Kasumi-1 (cell line): ENCODE results near the gene SNTG2.

Experiments used
- DNase-seq, 2 experiments: peaks; one replicate each; lab custom pipeline; 2025; lab: John Stamatoyannopoulos, UW

The SNTG2 gene

DNA sequence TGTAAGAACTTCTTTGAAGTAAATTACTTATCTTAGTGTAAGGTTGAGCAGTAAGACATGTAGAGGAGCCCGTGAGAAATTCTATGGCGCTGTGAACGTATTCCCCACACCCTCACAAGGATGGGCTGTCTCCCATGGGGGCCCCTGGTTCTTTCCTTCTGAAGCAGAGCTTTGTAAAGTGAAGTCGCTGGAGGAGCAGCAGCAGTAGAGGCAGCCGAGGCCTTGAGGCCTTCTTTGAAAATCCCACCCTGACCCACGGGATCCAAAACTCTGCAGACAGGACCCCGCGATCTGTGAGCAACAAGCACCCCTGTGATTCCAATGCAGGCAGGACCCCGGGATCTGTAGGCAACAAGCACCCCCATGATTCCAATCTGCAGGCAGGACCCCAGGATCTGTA is 23.8 kb upstream of the SNTG2 start:
- no peak for DNase-seq

DNA sequence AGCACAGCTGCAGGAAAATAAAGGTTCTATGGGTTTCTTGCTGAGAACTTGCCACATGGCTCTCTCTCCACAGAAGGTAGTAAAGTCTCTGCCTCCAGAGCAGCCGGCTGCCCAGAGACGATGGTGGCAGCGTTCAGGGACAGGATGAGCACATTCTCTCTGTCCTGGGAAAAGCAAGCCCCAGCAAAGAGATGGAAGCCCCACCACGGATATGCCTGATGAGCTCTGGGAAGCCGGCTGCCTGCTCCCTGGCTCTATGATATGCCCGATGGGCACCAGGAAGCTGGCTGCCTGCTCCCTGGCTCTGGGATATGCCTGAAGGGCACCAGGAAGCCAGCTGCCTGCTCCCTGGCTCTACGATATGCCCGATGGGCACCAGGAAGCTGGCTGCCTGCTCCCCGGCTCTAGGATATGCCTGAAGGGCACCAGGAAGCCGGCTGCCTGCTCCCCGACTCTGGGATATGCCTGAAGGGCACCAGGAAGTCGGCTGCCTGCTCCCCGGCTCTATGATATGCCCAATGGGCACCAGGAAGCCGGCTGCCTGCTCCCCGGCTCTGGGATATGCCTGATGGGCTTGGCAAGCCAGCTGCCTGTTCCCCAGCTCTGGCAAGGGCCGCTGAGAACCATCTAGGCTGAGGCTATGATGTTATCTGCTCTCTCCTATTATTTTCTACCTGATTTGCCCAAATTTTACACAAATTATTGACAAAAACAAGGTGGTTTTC is 21.5 kb upstream of the SNTG2 start:
- no peak for DNase-seq

DNA sequence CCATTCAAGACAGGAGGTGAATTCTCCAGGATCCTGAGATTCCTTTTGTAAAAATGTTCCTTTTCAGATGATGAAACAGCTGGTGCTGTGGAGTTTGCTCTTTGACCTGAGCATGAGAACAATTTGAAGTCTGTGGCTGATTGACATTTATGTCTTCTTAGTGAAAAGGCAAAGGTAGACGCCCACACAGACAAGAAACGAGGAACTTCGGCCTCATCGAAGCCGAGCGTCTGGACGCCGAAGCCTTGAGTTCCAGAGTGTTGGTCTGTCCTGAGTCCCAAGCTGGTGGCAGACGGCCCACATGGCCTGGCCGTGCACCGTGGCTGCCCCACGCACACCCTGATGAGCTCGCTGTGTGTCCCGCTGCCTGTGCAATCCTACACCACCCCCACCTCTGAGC is 20.7 kb upstream of the SNTG2 start:
- DNase-seq: no peak

GRCh38 chr2:930935-931334 is 19.7 kb upstream of the SNTG2 start:
- DNase-seq: no peak

DNA sequence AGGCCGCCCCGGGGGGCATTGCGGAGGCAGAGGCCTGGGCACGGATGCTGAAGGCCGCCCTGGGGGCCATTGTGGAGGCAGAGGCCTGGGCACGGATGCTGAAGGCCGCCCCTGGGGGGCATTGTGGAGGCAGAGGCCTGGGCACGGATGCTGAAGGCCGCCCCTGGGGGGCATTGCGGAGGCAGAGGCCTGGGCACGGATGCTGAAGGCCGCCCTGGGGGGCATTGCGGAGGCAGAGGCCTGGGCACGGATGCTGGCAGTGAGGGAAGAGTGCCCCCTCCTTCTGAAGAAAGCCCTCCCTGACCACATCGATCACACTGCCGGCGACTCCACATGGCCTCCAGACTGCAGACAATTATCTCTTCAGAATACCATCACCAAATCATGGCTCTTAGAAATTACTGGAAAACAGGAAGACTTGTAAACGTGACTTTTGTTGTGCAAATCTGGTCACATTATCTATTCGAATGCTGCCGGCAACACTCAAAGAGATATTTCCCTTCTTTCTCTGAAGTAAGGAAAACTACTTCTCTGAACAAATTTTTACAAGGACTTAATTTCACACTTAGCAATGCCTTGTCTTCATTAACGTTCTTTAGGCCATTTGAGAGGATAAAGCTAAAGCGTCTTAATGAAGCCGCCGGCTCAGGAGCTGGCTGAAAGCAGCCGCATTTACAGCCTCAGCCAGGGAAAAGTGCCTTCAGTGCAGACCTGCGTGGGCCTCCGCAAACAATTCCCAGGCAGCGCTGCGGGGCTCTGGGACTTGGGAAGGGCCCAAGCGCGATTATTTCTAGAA is 18.1 kb upstream of the SNTG2 start:
- DNase-seq: no peak

DNA sequence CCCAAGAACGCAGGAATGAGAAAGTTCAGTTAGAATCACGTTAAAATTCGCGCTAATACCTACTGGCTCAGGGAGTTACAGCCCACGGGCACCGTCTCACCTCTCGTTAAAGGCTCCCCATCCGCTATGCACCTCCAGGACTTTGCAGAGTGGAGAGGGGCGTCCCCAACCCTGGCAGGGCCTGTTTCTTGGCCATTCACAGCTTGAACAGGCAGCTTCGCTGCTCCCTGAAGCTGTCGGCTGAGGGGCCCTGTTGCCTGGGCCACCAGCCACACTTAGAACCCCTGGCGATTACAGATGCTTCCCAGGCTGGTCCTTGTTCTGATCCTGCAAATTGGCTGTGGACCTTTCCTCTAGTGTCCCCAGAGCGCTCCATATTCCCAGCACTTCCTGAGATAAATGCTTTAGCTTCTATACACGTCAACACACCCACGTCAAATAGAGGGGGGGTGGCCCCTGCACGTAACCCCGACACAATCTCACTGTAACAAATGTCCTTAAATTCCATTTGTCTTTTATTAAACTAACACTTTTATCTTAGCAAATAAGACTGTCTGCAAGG is 16.8 kb upstream of the SNTG2 start:
- DNase-seq: no peak

- no peak for DNase-seq
Observed at GRCh38 chr2:937530-937929, 13.1 kb upstream of the SNTG2 start.

- no peak for DNase-seq
Observed at GRCh38 chr2:938181-939005, 12.3 kb upstream of the SNTG2 start.

GRCh38 chr2:939936-940601 is 10.6 kb upstream of the SNTG2 start:
- DNase-seq: no peak

DNA sequence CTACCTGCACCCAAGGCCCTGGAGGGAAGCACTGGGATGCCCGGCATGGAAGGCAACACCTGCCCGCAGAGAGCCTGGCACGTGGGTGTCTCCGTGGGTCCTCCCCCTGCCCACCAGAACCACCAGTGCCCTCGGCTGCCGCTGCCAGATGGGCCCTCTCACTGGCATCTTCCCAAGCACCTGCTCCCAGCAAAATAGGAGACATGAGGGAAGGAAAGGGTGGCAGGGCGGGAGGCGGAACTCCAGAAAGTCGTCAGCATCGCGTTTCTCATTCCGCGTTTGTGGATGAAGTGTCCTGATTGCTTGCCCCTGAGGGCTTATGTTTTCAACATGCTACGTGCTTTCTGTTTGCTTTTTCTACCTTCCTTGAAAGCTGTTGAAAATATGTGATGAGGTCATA is 8.8 kb upstream of the SNTG2 start:
- DNase-seq: no peak

- DNase-seq: no peak
Observed at GRCh38 chr2:942775-943460, 7.7 kb upstream of the SNTG2 start.

DNA sequence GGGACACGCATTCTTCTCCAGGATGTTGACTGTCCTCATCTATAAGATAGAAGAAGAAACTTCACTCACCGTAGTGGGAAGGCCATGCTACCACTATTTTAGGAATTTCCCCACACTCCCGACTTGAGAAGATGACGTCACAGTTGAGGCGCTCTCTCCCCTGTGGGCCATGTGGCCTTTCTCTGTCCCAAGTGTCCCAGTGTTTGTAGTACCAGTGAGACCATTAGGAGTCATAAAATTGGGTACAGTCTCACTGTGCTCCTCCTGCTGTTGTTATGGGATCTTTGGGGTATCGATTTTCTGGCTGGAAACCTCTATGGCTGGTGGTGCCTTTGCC is 7.2 kb upstream of the SNTG2 start:
- no peak for DNase-seq

DNA sequence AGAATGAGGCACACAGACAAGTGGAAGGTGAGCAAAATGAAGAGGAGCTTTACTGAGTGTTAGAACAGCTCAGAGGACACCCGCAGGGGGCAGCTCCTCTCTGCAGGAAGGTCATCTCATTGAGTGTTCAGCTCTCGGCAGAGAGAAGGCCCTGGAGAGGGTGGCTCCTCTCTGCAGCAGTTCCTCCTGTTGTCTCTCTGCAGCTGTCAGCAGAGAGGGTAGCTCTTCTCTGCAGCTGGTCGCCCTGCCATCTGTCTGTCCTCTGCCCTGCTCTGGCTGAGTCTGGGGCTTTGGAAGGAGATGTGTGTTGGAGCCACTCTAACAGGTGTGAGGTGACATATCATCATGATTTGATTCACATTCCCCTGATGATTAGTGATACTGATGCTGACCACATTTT is 6.8 kb upstream of the SNTG2 start:
- no peak for DNase-seq

- no peak for DNase-seq
Observed at GRCh38 chr2:944693-945092, 6.0 kb upstream of the SNTG2 start.

- no peak for DNase-seq
Observed at GRCh38 chr2:945104-945503, 5.5 kb upstream of the SNTG2 start.

GRCh38 chr2:946073-946948 is 4.3 kb upstream of the SNTG2 start:
- no peak for DNase-seq

GRCh38 chr2:949384-950079 is 1.1 kb upstream of the SNTG2 start:
- no peak for DNase-seq

DNA sequence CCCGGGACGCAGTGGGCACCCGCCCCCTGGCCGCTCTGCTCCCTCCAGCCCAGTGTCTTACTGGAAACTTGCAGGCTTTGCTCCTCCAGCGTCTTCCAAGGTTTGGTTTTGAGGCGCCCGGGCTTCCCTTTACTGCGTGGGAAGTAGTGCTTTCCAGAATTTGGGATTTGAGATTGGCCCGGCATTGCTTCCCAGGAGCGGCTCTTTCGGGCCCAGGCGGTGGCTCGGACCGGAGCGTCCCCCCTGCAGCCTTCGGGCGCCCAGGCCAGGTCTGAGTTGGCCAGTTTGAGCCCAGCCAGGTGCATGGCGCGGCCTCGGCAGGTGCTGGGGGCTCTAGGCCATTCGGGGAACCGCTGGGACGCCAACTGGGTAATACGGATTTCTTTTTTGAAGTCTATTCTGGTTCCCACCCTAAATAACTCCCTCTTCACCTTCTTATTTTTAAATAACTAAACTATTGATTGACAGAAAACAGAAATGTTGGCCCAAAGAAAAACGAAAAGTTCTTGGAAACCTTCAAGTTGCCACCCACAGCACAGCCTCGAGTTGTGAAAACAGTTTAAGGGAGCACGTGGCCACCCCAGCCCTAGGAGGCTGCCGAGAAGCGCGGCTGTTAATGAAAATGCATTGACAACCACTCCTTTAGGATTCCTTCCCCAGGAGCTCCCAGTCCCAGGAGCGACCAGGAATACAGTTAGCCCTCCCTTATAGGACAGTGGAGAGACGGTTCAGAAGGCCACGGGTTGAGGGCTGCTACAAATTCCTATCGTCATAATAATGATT is 766 bp downstream of the SNTG2 start:
- no peak for DNase-seq

- DNase-seq: no peak
Observed at GRCh38 chr2:953408-953807, 2.8 kb downstream of the SNTG2 start.
